GM21360 (cell line): Measurements from ENCODE around the gene OR56A4.

Experiments used
- ATAC-seq: cut with Tn5 transposase; IDR thresholded peaks from one replicate; pipeline ENCODE4 v1.9.1; 2021; ENCODE audit warnings: mild to moderate bottlenecking, moderate library complexity; ENCODE audit not compliant: unreplicated experiment

The OR56A4 gene

GRCh38 chr11:6006846-6007245 lies at the start of gene OR56A4:
Gene OR56A4, minus strand, starts transcription at chr11:6006946. Its CDS starts 3,954 bp downstream, at chr11:6002992.
- no peak for ATAC-seq

- ATAC-seq = no peak
These were observed 48.8 kb upstream of the OR56A4 start for GRCh38 chr11:6055569-6055968.

- no peak for ATAC-seq
These were observed 45.6 kb upstream of the OR56A4 start for GRCh38 chr11:6052374-6052773.

GRCh38 chr11:6040874-6041273 lies 34.1 kb upstream of the OR56A4 start:
- no peak for ATAC-seq

- ATAC-seq = no peak
These were observed 24.1 kb upstream of the OR56A4 start, which contains the start of gene OR56A1 for GRCh38 chr11:6030708-6031405. Gene OR56A1, minus strand, starts transcription at chr11:6030758. Its CDS starts 3,066 bp downstream, at chr11:6027692.

- ATAC-seq = no peak
These were observed 20.8 kb upstream of the OR56A4 start for GRCh38 chr11:6027501-6027900.

GRCh38 chr11:6025056-6025455 lies 18.3 kb upstream of the OR56A4 start:
- no peak for ATAC-seq

- ATAC-seq = no peak
These were observed 16.2 kb upstream of the OR56A4 start for GRCh38 chr11:6022956-6023355.

- no peak for ATAC-seq
These were observed 6.3 kb upstream of the OR56A4 start for GRCh38 chr11:6013042-6013441.

GRCh38 chr11:6012035-6012668 lies 5.4 kb upstream of the OR56A4 start:
- ATAC-seq = no peak

GRCh38 chr11:6006395-6006794 lies 351 bp downstream of the OR56A4 start:
- no peak for ATAC-seq

GRCh38 chr11:6002202-6002699 lies 4.5 kb downstream of the OR56A4 start:
- ATAC-seq = no peak

- ATAC-seq = no peak
These were observed 12.0 kb downstream of the OR56A4 start for GRCh38 chr11:5994791-5995190.

- no peak for ATAC-seq
These were observed 14.0 kb downstream of the OR56A4 start for GRCh38 chr11:5992604-5993251.

- no peak for ATAC-seq
These were observed 14.6 kb downstream of the OR56A4 start for GRCh38 chr11:5992150-5992549.

GRCh38 chr11:5989203-5989602 lies 17.5 kb downstream of the OR56A4 start:
- ATAC-seq = no peak

GRCh38 chr11:5986885-5987284 lies 19.9 kb downstream of the OR56A4 start, which contains the start of gene OR52L1:
Gene OR52L1, minus strand, starts transcription at chr11:5986985. Its CDS starts 55 bp downstream, at chr11:5986930.
- no peak for ATAC-seq

- ATAC-seq = no peak
These were observed 23.3 kb downstream of the OR56A4 start for GRCh38 chr11:5983443-5983842.

- no peak for ATAC-seq
These were observed 33.2 kb downstream of the OR56A4 start for GRCh38 chr11:5973530-5973929.

- no peak for ATAC-seq
These were observed 38.4 kb downstream of the OR56A4 start, which contains the start of gene OR56A5 for GRCh38 chr11:5968394-5968793. Gene OR56A5, minus strand, starts transcription at chr11:5968494. Its CDS starts 0 bp downstream, at chr11:5968494.

- no peak for ATAC-seq
These were observed 39.0 kb downstream of the OR56A4 start for GRCh38 chr11:5967708-5968107.

- ATAC-seq = no peak
These were observed 39.8 kb downstream of the OR56A4 start for GRCh38 chr11:5966958-5967357.
